HG02840 (cell line): Measurements from ENCODE around the gene CRADD.
"Not testable (repeated sequence)": the region's sequence is repeated elsewhere in the genome, so short reads cannot be mapped to it uniquely, and the experiment has no call there.

Experiments
- ATAC-seq: cut with Tn5 transposase; IDR thresholded peaks from one replicate; pipeline ENCODE4 v1.9.1; 2021; ENCODE audit warnings: mild to moderate bottlenecking, moderate library complexity, moderate number of reproducible peaks; ENCODE audit not compliant: unreplicated experiment, low FRiP score

The CRADD gene

GRCh38 chr12:93778766-93779165, 101.6 kb downstream of the CRADD start:
- no peak for ATAC-seq

- no peak for ATAC-seq
Measured at GRCh38 chr12:93780101-93780641, 103.0 kb downstream of the CRADD start.

- not testable (repeated sequence) for ATAC-seq
Measured at GRCh38 chr12:93780886-93781285, 103.7 kb downstream of the CRADD start.

- ATAC-seq = not testable (repeated sequence)
Measured at GRCh38 chr12:93781961-93782360, 104.8 kb downstream of the CRADD start.

GRCh38 chr12:93782853-93783252, 105.7 kb downstream of the CRADD start:
- no peak for ATAC-seq

- no peak for ATAC-seq
Measured at GRCh38 chr12:93783832-93784231, 106.7 kb downstream of the CRADD start.

GRCh38 chr12:93784339-93785086, 107.3 kb downstream of the CRADD start:
- ATAC-seq = no peak

GRCh38 chr12:93785249-93786010, 108.3 kb downstream of the CRADD start:
- no peak for ATAC-seq

GRCh38 chr12:93786656-93787397, 109.7 kb downstream of the CRADD start:
- ATAC-seq = no peak

GRCh38 chr12:93788853-93789252, 111.7 kb downstream of the CRADD start:
- ATAC-seq = no peak

GRCh38 chr12:93789767-93790166, 112.6 kb downstream of the CRADD start:
- no peak for ATAC-seq

- ATAC-seq = no peak
Measured at GRCh38 chr12:93790472-93791152, 113.4 kb downstream of the CRADD start.

GRCh38 chr12:93793007-93793406, 115.8 kb downstream of the CRADD start:
- no peak for ATAC-seq

- no peak for ATAC-seq
Measured at GRCh38 chr12:93793983-93794382, 116.8 kb downstream of the CRADD start.

- ATAC-seq = no peak
Measured at GRCh38 chr12:93794738-93795137, 117.6 kb downstream of the CRADD start.

- no peak for ATAC-seq
Measured at GRCh38 chr12:93795352-93795751, 118.2 kb downstream of the CRADD start.

GRCh38 chr12:93796729-93797128, 119.6 kb downstream of the CRADD start:
- no peak for ATAC-seq

- ATAC-seq = no peak
Measured at GRCh38 chr12:93798279-93799151, 121.3 kb downstream of the CRADD start.

GRCh38 chr12:93801666-93802065, 124.5 kb downstream of the CRADD start:
- ATAC-seq = not testable (repeated sequence)
